HCT116 (cell line): ENCODE results near the gene SLC6A13. TPM values are rescaled to one million over a fixed set of nuclear protein-coding genes. Genes with fewer than 3 reads are reported as not detected.

Experiments
- ATAC-seq: fragments of 200-7000 bp; cut with Tn5 transposase; 2 replicates; pipeline ENCODE4 v1.9.1; 2020; ENCODE audit warnings: mild to moderate bottlenecking, moderate library complexity
- BruUV-seq: library from RNA; stranded (reverse); fragments of 400-500 nt; replicated peaks from 2 replicates; lab custom pipeline; 2021; lab: Mats Ljungman, UMichigan
- CTCF ChIA-PET: fragments of 300-600 bp; sonication (Branson Sonifier 250); formaldehyde crosslinking; loops from one replicate; lab custom pipeline; 2021; ENCODE audit warnings: antibody characterized with exemption; lab: Charles Lee
- POLR2A ChIA-PET: fragments of 300-600, 350-600 bp; sonication (Branson Sonifier 250); formaldehyde crosslinking; loops from one replicate; lab custom pipeline; 2021; ENCODE audit warnings: antibody characterized with exemption; lab: Charles Lee
- RAD21 ChIA-PET, 2 experiments: fragments of 300-600 bp; sonication (Branson Sonifier 250); formaldehyde crosslinking; loops; one replicate each; lab custom pipeline; 2023; ENCODE audit warnings: low total read pairs in 2 of 2; ENCODE audit not compliant: uncharacterized antibody in 2 of 2, unreplicated experiment in 2 of 2, low non-redundant PET in 1 of 2; lab: Charles Lee
- DNase-seq: peaks from one replicate; pipeline ENCODE4 v3.0.0-alpha.2; 2010; ENCODE audit warnings: low read depth, low spot score
- H2AFZ ChIP-seq: fragments of 200-600 bp; shearing (Covaris generic), sonication (generic); 2 replicates; pipeline ENCODE4 v1.6.1; 2017; ENCODE audit warnings: low read depth, mixed run types, mixed read lengths, antibody characterized with exemption, low read length; ENCODE audit not compliant: poor library complexity, severe bottlenecking
- H3K27ac ChIP-seq: 2 replicates; pipeline ENCODE4 v1.5.1; 2012; ENCODE audit warnings: low read depth, low read length
- H3K27me3 ChIP-seq: fragments of 200-600 bp; sonication (generic); 2 replicates; pipeline ENCODE4 v1.6.1; 2016; ENCODE audit warnings: mixed run types, low read length, mixed read lengths; ENCODE audit not compliant: insufficient read depth
- H3K36me3 ChIP-seq, 2 experiments: fragments of 200-500 bp in 1 of 2; fragments of 200-600 bp in 1 of 2; sonication (Bioruptor generic) in 1 of 2; sonication (generic) in 1 of 2; 2 replicates each; pipeline versions ENCODE4 v1.5.1 to v1.6.1; 2014 to 2016; ENCODE audit warnings: low read length in 2 of 2, inconsistent platforms in 1 of 2, mixed read lengths in 1 of 2, mixed run types in 1 of 2; ENCODE audit not compliant: insufficient read depth in 2 of 2, control insufficient read depth in 1 of 2
- H3K4me1 ChIP-seq, 2 experiments: fragments of 200-600 bp in 1 of 2; sonication (generic) in 1 of 2; 2 replicates each; pipeline versions ENCODE4 v1.5.1 to v1.6.1; 2012 to 2017; ENCODE audit warnings: low read length in 2 of 2, inconsistent platforms in 1 of 2, mild to moderate bottlenecking in 1 of 2, mixed read lengths in 1 of 2, mixed run types in 1 of 2, moderate library complexity in 1 of 2; ENCODE audit not compliant: insufficient read depth in 2 of 2, control insufficient read depth in 1 of 2
- H3K4me2 ChIP-seq: fragments of 200-600 bp; sonication (generic); 2 replicates; pipeline ENCODE4 v1.6.1; 2017; ENCODE audit warnings: mixed run types, low read length, mixed read lengths
- H3K4me3 ChIP-seq, 2 experiments: fragments of 200-600 bp in 1 of 2; sonication (generic) in 1 of 2; replicated peaks in 1 of 2; 2 replicates each; pipeline ENCODE4 v1.5.1; 2011 to 2016; ENCODE audit warnings: low read length in 2 of 2, control low read depth in 1 of 2, low read depth in 1 of 2, mild to moderate bottlenecking in 1 of 2, mixed read lengths in 1 of 2, mixed run types in 1 of 2
- H3K79me2 ChIP-seq: fragments of 200-600 bp; sonication (generic); 2 replicates; pipeline ENCODE4 v1.6.1; 2017; ENCODE audit warnings: mild to moderate bottlenecking, mixed run types, low read length, moderate library complexity, mixed read lengths; ENCODE audit not compliant: insufficient read depth
- H3K9ac ChIP-seq: fragments of 200-600 bp; sonication (generic); 2 replicates; pipeline ENCODE4 v1.6.1; 2016; ENCODE audit warnings: low read length, mixed read lengths
- H3K9me2 ChIP-seq: fragments of 200-600 bp; sonication (generic), shearing (Covaris generic); 2 replicates; pipeline ENCODE4 v1.6.1; 2017; ENCODE audit warnings: mixed run types, mild to moderate bottlenecking, moderate library complexity; ENCODE audit not compliant: insufficient read depth
- H3K9me3 ChIP-seq, 2 experiments: fragments of 200-500 bp in 1 of 2; fragments of 200-600 bp in 1 of 2; sonication (Bioruptor generic) in 1 of 2; sonication (generic) in 1 of 2; 2 replicates each; pipeline ENCODE4 v1.6.1; 2014 to 2017; ENCODE audit warnings: low read length in 2 of 2, mixed read lengths in 2 of 2, inconsistent platforms in 1 of 2, low read depth in 1 of 2, mild to moderate bottlenecking in 1 of 2, mixed run types in 1 of 2, moderate library complexity in 1 of 2; ENCODE audit not compliant: control insufficient read depth in 1 of 2, insufficient read depth in 1 of 2
- H4K20me1 ChIP-seq: fragments of 200-600 bp; sonication (generic), shearing (Covaris generic); 2 replicates; pipeline ENCODE4 v1.6.1; 2017; ENCODE audit warnings: mixed run types, mild to moderate bottlenecking, moderate library complexity; ENCODE audit not compliant: insufficient read depth
- ATF3 ChIP-seq: IDR thresholded peaks from 2 replicates; pipeline ENCODE4 v1.6.1; 2012
- CBX3 ChIP-seq: IDR thresholded peaks from 2 replicates; pipeline ENCODE4 v1.6.1; 2012; ENCODE audit warnings: low read depth
- CEBPB ChIP-seq: IDR thresholded peaks from 2 replicates; pipeline ENCODE4 v1.6.1; 2012; ENCODE audit warnings: low read depth
- EGR1 ChIP-seq: IDR thresholded peaks from 2 replicates; pipeline ENCODE4 v1.6.1; 2012; ENCODE audit warnings: low read depth
- EZH2phosphoT487 ChIP-seq: fragments of 200-600 bp; IDR thresholded peaks from 2 replicates; pipeline ENCODE4 v1.6.1; 2018; ENCODE audit warnings: antibody characterized with exemption, borderline replicate concordance
- FOSL1 ChIP-seq: IDR thresholded peaks from 2 replicates; pipeline ENCODE4 v1.6.1; 2012; ENCODE audit warnings: low read depth
- JUND ChIP-seq: IDR thresholded peaks from 2 replicates; pipeline ENCODE4 v1.6.1; 2012
- POLR2AphosphoS5 ChIP-seq: IDR thresholded peaks from 2 replicates; pipeline ENCODE4 v1.6.1; 2011; ENCODE audit warnings: mild to moderate bottlenecking, low read depth, low read length, moderate library complexity
- SP1 ChIP-seq: IDR thresholded peaks from 2 replicates; pipeline ENCODE4 v1.6.1; 2012; ENCODE audit warnings: low read depth
- SRF ChIP-seq: IDR thresholded peaks from 2 replicates; pipeline ENCODE4 v1.6.1; 2012; ENCODE audit warnings: low read depth
- YY1 ChIP-seq: IDR thresholded peaks from 2 replicates; pipeline ENCODE4 v1.6.1; 2011; ENCODE audit warnings: low read length, low read depth, moderate library complexity, mild to moderate bottlenecking; ENCODE audit not compliant: insufficient replicate concordance; ENCODE audit errors: extremely low read depth
- ZFX ChIP-seq: fragments of 450-650 bp; IDR thresholded peaks from 2 replicates; pipeline ENCODE4 v1.6.1; 2017
- ZNF274 ChIP-seq: fragments of 200-500 bp; sonication (Bioruptor generic); IDR thresholded peaks from 2 replicates; pipeline ENCODE4 v1.6.1; 2014; ENCODE audit warnings: mild to moderate bottlenecking, low read depth, low read length, inconsistent platforms
- intact Hi-C: fragments of 100-400 bp; cut with micrococcal nuclease; formaldehyde crosslinking; loops from 2 replicates; pipeline ENCODE4 v1.10.0; 2022
- total RNA-seq: library from RNA; stranded (reverse); gene quantifications from one replicate; pipeline ENCODE4 v1.2.1, GENCODE V29; 2021; ENCODE audit not compliant: unreplicated experiment
- TF ChIP-seq, protein P1 (sequence below): IDR thresholded peaks from 2 replicates; pipeline ENCODE4 v1.6.1; 2012; ENCODE audit warnings: low read depth
- TF ChIP-seq, protein P2 (sequence below), 3 experiments: fragments of 200-600 bp in 1 of 3; sonication (generic) in 1 of 3; IDR thresholded peaks in 2 of 3; conservative IDR thresholded peaks in 1 of 3; 2 replicates each; pipeline ENCODE4 v1.5.1; 2012 to 2017; ENCODE audit warnings: low read depth in 2 of 3, low read length in 2 of 3, antibody characterized with exemption in 1 of 3, borderline replicate concordance in 1 of 3, control low read depth in 1 of 3, mild to moderate bottlenecking in 1 of 3, mixed read lengths in 1 of 3, mixed run types in 1 of 3, moderate library complexity in 1 of 3; ENCODE audit not compliant: insufficient read depth in 1 of 3
- TF ChIP-seq, protein P3 (sequence below): IDR thresholded peaks from 2 replicates; pipeline ENCODE4 v1.6.1; 2012

The SLC6A13 gene
- total RNA-seq, 1 experiment from 2014 or later: 0.39 TPM

GRCh38 chr12:272942-273341 lies 10.3 kb upstream of the SLC6A13 start (continued):
- TF ChIP-seq, protein P1, sequence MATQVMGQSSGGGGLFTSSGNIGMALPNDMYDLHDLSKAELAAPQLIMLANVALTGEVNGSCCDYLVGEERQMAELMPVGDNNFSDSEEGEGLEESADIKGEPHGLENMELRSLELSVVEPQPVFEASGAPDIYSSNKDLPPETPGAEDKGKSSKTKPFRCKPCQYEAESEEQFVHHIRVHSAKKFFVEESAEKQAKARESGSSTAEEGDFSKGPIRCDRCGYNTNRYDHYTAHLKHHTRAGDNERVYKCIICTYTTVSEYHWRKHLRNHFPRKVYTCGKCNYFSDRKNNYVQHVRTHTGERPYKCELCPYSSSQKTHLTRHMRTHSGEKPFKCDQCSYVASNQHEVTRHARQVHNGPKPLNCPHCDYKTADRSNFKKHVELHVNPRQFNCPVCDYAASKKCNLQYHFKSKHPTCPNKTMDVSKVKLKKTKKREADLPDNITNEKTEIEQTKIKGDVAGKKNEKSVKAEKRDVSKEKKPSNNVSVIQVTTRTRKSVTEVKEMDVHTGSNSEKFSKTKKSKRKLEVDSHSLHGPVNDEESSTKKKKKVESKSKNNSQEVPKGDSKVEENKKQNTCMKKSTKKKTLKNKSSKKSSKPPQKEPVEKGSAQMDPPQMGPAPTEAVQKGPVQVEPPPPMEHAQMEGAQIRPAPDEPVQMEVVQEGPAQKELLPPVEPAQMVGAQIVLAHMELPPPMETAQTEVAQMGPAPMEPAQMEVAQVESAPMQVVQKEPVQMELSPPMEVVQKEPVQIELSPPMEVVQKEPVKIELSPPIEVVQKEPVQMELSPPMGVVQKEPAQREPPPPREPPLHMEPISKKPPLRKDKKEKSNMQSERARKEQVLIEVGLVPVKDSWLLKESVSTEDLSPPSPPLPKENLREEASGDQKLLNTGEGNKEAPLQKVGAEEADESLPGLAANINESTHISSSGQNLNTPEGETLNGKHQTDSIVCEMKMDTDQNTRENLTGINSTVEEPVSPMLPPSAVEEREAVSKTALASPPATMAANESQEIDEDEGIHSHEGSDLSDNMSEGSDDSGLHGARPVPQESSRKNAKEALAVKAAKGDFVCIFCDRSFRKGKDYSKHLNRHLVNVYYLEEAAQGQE: no peak
- no peak for TF ChIP-seq JUND
- no peak for TF ChIP-seq POLR2AphosphoS5
- no peak for TF ChIP-seq ZFX
- TF ChIP-seq, protein P2, sequence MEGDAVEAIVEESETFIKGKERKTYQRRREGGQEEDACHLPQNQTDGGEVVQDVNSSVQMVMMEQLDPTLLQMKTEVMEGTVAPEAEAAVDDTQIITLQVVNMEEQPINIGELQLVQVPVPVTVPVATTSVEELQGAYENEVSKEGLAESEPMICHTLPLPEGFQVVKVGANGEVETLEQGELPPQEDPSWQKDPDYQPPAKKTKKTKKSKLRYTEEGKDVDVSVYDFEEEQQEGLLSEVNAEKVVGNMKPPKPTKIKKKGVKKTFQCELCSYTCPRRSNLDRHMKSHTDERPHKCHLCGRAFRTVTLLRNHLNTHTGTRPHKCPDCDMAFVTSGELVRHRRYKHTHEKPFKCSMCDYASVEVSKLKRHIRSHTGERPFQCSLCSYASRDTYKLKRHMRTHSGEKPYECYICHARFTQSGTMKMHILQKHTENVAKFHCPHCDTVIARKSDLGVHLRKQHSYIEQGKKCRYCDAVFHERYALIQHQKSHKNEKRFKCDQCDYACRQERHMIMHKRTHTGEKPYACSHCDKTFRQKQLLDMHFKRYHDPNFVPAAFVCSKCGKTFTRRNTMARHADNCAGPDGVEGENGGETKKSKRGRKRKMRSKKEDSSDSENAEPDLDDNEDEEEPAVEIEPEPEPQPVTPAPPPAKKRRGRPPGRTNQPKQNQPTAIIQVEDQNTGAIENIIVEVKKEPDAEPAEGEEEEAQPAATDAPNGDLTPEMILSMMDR (IDR thresholded peaks at IDR 0.05 in 2 of 3, conservative IDR thresholded peaks at IDR 0.05 in 1 of 3; ENCODE audit: borderline replicate concordance in 1 of 3, insufficient read depth in 1 of 3, low read depth in 2 of 3, low read length in 2 of 3): no peak

DNA sequence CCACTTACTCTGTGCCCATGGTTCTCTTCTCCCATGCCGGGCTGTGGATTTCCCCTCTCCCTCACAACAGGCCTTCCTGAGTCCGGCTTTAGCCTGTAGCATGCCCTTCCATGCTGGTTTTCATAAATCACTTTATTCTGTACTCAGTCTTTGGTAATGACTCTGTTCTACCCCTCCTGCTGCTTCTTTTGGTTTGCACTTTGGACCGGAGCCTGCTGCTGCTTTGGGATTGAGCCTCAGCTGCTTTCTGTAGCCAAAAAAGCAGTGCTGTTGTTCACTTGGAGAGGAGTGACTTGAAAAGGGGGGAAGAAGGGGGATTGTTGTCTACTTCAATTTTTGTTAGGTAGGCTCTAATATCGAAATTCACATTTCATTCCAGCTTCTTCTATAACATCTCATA lies 8.5 kb upstream of the SLC6A13 start:
- intact Hi-C loops: no loop called here
- ATAC-seq: no peak
- TF ChIP-seq, protein P3, sequence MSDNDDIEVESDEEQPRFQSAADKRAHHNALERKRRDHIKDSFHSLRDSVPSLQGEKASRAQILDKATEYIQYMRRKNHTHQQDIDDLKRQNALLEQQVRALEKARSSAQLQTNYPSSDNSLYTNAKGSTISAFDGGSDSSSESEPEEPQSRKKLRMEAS: no peak
- no peak for TF ChIP-seq ZFX
- TF ChIP-seq ZNF274: no peak
- TF ChIP-seq EZH2phosphoT487: no peak
- no peak for TF ChIP-seq CBX3
- no peak for TF ChIP-seq JUND
- TF ChIP-seq, protein P2 (IDR thresholded peaks at IDR 0.05 in 2 of 3, conservative IDR thresholded peaks at IDR 0.05 in 1 of 3; ENCODE audit: borderline replicate concordance in 1 of 3, insufficient read depth in 1 of 3, low read depth in 2 of 3, low read length in 2 of 3): no peak
- no peak for TF ChIP-seq CEBPB
- no peak for TF ChIP-seq FOSL1
- TF ChIP-seq ATF3: no peak
- no peak for TF ChIP-seq SP1
- TF ChIP-seq SRF: no peak
- TF ChIP-seq POLR2AphosphoS5: no peak
- no peak for TF ChIP-seq EGR1
- no peak for TF ChIP-seq YY1

More for the DNA sequence above, 8.5 kb upstream of the SLC6A13 start:
- ChIA-PET CTCF (no interaction called here), RAD21 (no interaction called here), POLR2A (no interaction called here)
- Histone ChIP-seq H3K27ac (no peak overlapping the region), H3K4me1 (no peaks in the 10 kb centered on the region), H3K4me2 (no peak overlapping the region), H3K27me3 (no peaks in the 10 kb centered on the region), H3K9ac (no peak overlapping the region), H3K9me3 (no peaks in the 10 kb centered on the region), H3K79me2 (no peaks in the 10 kb centered on the region), H4K20me1 (no peaks in the 10 kb centered on the region), H3K36me3 (no peaks in the 10 kb centered on the region), H3K4me3 (no peak overlapping the region), H3K9me2 (no peaks in the 10 kb centered on the region), H2AFZ (no peak overlapping the region)
- DNase-seq: no peak
- BruUV-seq: no TSS peak
